Cardiac muscle cell (in vitro differentiated cells and primary cell): ENCODE results near the gene LZTR1. TPM values are rescaled to one million over a fixed set of nuclear protein-coding genes. Genes with fewer than 3 reads are reported as not detected.

ENCODE experiments used
- DNase-seq, 2 donors: peaks; one replicate each; pipeline versions ENCODE4 v3.0.0 to v3.0.0-alpha.2; 2010 to 2017; ENCODE audit warnings: low read depth in 1 of 2, low spot score in 1 of 2
- H3K27ac ChIP-seq: fragments of 200-600 bp; sonication (generic); 2 replicates; pipeline ENCODE4 v1.5.1; 2016
- H3K27me3 ChIP-seq: fragments of 200-600 bp; sonication (generic); 2 replicates; pipeline ENCODE4 v1.6.0; 2016; ENCODE audit warnings: control low read depth
- H3K36me3 ChIP-seq: fragments of 200-600 bp; sonication (generic); 2 replicates; pipeline ENCODE4 v1.5.1; 2016; ENCODE audit warnings: control low read depth
- H3K4me1 ChIP-seq: fragments of 200-600 bp; sonication (generic); 2 replicates; pipeline ENCODE4 v1.8.1; 2017; ENCODE audit warnings: low read depth, mild to moderate bottlenecking, mixed run types
- H3K4me3 ChIP-seq: fragments of 200-600 bp; sonication (generic); 2 replicates; pipeline ENCODE4 v1.5.1; 2016; ENCODE audit warnings: mild to moderate bottlenecking
- H3K9me3 ChIP-seq: fragments of 200-600 bp; sonication (generic); 2 replicates; pipeline ENCODE4 v1.5.1; 2017; ENCODE audit warnings: low read depth, mild to moderate bottlenecking, control low read depth
- polyA plus RNA-seq: library from polyadenylated mRNA; unstranded; fragments of >200 nt; fragmentation: Nextera tagmentation; extraction: Ambion mirVana; gene quantifications from 2 replicates; pipeline ENCODE4 v1.2.1, GENCODE V29; 2016
- total RNA-seq: library from RNA; depleted of rRNA; stranded (reverse); fragments of >200 nt; gene quantifications from 2 replicates; pipeline ENCODE4 v1.2.3, GENCODE V29; 2016
- TF ChIP-seq, protein P1 (sequence below): IDR thresholded peaks from 2 replicates; pipeline ENCODE4 v1.5.1; 2012; ENCODE audit warnings: low read depth, mild to moderate bottlenecking, low read length

The LZTR1 gene
- total and polyA plus RNA-seq, 2 experiments from 2014 or later, result 60.9 to 62.6 TPM

DNA sequence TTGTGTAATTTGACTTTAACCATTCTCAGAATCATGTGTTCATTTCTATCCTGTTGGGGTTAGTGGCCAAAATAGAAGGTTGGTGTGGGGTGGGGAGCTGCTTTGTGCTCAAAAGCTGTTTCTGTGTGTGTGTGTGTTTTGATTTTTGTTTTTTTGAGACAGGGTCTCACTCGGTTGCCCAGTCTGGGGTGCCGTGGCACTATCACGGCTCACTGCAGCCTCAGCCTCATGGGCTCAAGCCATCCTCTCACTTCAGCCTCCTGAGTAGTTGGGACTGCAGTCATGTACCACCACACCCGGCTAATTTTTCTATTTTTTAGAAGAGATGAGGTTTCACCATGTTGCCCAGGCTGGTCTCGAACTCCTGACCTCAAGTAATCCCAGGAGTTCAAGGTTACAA lies 33.1 kb upstream of the LZTR1 start:
- no peak overlapping the region for H3K4me3 ChIP-seq
- H3K27me3 ChIP-seq, result no peaks in the 10 kb centered on the region
- no peaks in the 10 kb centered on the region for H3K9me3 ChIP-seq
- H3K36me3 ChIP-seq, result peaks cover 31% of the 10 kb centered on the region
- TF ChIP-seq, protein P1, sequence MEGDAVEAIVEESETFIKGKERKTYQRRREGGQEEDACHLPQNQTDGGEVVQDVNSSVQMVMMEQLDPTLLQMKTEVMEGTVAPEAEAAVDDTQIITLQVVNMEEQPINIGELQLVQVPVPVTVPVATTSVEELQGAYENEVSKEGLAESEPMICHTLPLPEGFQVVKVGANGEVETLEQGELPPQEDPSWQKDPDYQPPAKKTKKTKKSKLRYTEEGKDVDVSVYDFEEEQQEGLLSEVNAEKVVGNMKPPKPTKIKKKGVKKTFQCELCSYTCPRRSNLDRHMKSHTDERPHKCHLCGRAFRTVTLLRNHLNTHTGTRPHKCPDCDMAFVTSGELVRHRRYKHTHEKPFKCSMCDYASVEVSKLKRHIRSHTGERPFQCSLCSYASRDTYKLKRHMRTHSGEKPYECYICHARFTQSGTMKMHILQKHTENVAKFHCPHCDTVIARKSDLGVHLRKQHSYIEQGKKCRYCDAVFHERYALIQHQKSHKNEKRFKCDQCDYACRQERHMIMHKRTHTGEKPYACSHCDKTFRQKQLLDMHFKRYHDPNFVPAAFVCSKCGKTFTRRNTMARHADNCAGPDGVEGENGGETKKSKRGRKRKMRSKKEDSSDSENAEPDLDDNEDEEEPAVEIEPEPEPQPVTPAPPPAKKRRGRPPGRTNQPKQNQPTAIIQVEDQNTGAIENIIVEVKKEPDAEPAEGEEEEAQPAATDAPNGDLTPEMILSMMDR, result no peak
- H3K4me1 ChIP-seq, result peaks cover 21% of the 10 kb centered on the region
- DNase-seq, result no peak
- H3K27ac ChIP-seq, result no peak overlapping the region

GRCh38 chr22:20949698-20950183 lies 32.4 kb upstream of the LZTR1 start:
- peaks cover 21% of the 10 kb centered on the region for H3K4me1 ChIP-seq
- TF ChIP-seq, protein P1, result no peak
- no peak overlapping the region for H3K27ac ChIP-seq
- no peaks in the 10 kb centered on the region for H3K9me3 ChIP-seq
- DNase-seq, result no peak
- H3K27me3 ChIP-seq, result no peaks in the 10 kb centered on the region
- peaks cover 31% of the 10 kb centered on the region for H3K36me3 ChIP-seq
- no peak overlapping the region for H3K4me3 ChIP-seq

- H3K27me3 ChIP-seq, result peaks cover 1% of the 10 kb centered on the region
- no peak for DNase-seq
- H3K9me3 ChIP-seq, result no peaks in the 10 kb centered on the region
- TF ChIP-seq, protein P1, result no peak
- H3K4me1 ChIP-seq, result peaks cover 14% of the 10 kb centered on the region
- H3K4me3 ChIP-seq, result no peak overlapping the region
- H3K27ac ChIP-seq, result peak overlapping the region; percentile 68
- H3K36me3 ChIP-seq, result peaks cover 31% of the 10 kb centered on the region
Observed at GRCh38 chr22:20951151-20951931, 30.8 kb upstream of the LZTR1 start.

- Histone ChIP-seq H3K27me3 (peaks cover 7% of the 10 kb centered on the region), H3K4me3 (no peak overlapping the region), H3K27ac (peak overlapping the region; percentile 68), H3K9me3 (no peaks in the 10 kb centered on the region), H3K4me1 (peaks cover 14% of the 10 kb centered on the region), H3K36me3 (peaks cover 31% of the 10 kb centered on the region)
- no peak for DNase-seq
- TF ChIP-seq, protein P1, result no peak
Observed at GRCh38 chr22:20951932-20952380, 30.1 kb upstream of the LZTR1 start.

GRCh38 chr22:20952544-20953341 lies 29.4 kb upstream of the LZTR1 start:
- H3K36me3 ChIP-seq, result peaks cover 31% of the 10 kb centered on the region
- H3K27me3 ChIP-seq, result peaks cover 15% of the 10 kb centered on the region
- peaks cover 14% of the 10 kb centered on the region for H3K4me1 ChIP-seq
- TF ChIP-seq, protein P1, result no peak
- no peak overlapping the region for H3K4me3 ChIP-seq
- H3K9me3 ChIP-seq, result no peaks in the 10 kb centered on the region
- peak overlapping the region; percentile 68 for H3K27ac ChIP-seq
- no peak for DNase-seq
